Ascending aorta (tissue), 2 donors: ENCODE data around the gene ARHGAP31. TPM values are rescaled to one million over a fixed set of nuclear protein-coding genes. Genes with fewer than 3 reads are reported as not detected.

Experiments
- DNase-seq, 2 donors: peaks; one replicate each; pipeline ENCODE4 v3.0.0-alpha.2; 2019; ENCODE audit warnings: low spot score in 2 of 2
- H3K27ac ChIP-seq, 2 donors: fragments of 200-600 bp; sonication (generic); one replicate each; pipeline ENCODE4 v1.5.1; 2016 to 2017; ENCODE audit warnings: mild to moderate bottlenecking in 1 of 2
- H3K27me3 ChIP-seq: fragments of 200-600 bp; sonication (generic); one replicate; pipeline ENCODE4 v1.5.1; 2017
- H3K36me3 ChIP-seq, 2 donors: fragments of 200-600 bp; sonication (generic); one replicate each; pipeline ENCODE4 v1.5.1; 2016
- H3K4me1 ChIP-seq, 2 donors: fragments of 200-600 bp; sonication (generic); one replicate each; pipeline ENCODE4 v1.5.1; 2016 to 2017; ENCODE audit warnings: mild to moderate bottlenecking in 1 of 2
- H3K4me3 ChIP-seq, 2 donors: fragments of 200-600 bp; sonication (generic); one replicate each; pipeline ENCODE4 v1.5.1; 2016 to 2017; ENCODE audit warnings: mild to moderate bottlenecking in 1 of 2
- H3K9me3 ChIP-seq, 2 donors: fragments of 200-600 bp; sonication (generic); one replicate each; pipeline ENCODE4 v1.5.1; 2016
- CTCF ChIP-seq, 3 experiments: fragments of 200-600 bp in 2 of 3; fragments of 450-650 bp in 1 of 3; sonication (generic) in 2 of 3; IDR thresholded peaks; one replicate each; pipeline ENCODE4 v1.5.1; 2016 to 2019; ENCODE audit warnings: antibody characterized with exemption in 3 of 3, mild to moderate bottlenecking in 1 of 3, moderate library complexity in 1 of 3
- intact Hi-C: fragments of 100-400 bp; cut with DNase I; formaldehyde crosslinking; loops from one replicate; pipeline ENCODE4 v1.15.1; 2023
- total RNA-seq: library from RNA; depleted of rRNA; stranded (reverse); fragments of >200 nt; gene quantifications from one replicate; pipeline ENCODE4 v1.1.0, GENCODE V29; 2016

Gene ARHGAP31
- total RNA-seq, 1 donor from 2014 or later, result 31.4 TPM

- H3K27ac ChIP-seq, result peak overlapping the region; percentile 62 to 66
- intact Hi-C loops, result loop anchor here (5.0 to 10.0 kb wide), 3 partner anchors 46 to 188 kb away; partner anchors contain the start of gene POGLUT1
- peaks cover 0 to 2% of the 10 kb centered on the region in 2 donors for H3K4me1 ChIP-seq
These were observed 15.1 kb upstream of the ARHGAP31 start for GRCh38 chr3:119279101-119279554.

GRCh38 chr3:119279584-119280243, 14.5 kb upstream of the ARHGAP31 start:
- no peak for DNase-seq
- Histone ChIP-seq H3K4me1 (peaks cover 0 to 2% of the 10 kb centered on the region in 2 donors), H3K9me3 (no peaks in the 10 kb centered on the region), H3K36me3 (no peaks in the 10 kb centered on the region), H3K27ac (peak overlapping the region; percentile 62 to 66), H3K27me3 (no peaks in the 10 kb centered on the region), H3K4me3 (no peak overlapping the region)
- intact Hi-C loops, result loop anchor here (5.0 to 10.0 kb wide), 3 partner anchors 45 to 188 kb away; partner anchors contain the start of gene POGLUT1
- TF ChIP-seq CTCF (IDR thresholded peaks at IDR 0.05), result no peak

More at GRCh38 chr3:119279101-119279554, 15.1 kb upstream of the ARHGAP31 start:
- Histone ChIP-seq H3K27me3 (no peaks in the 10 kb centered on the region), H3K36me3 (no peaks in the 10 kb centered on the region), H3K4me3 (no peak overlapping the region), H3K9me3 (no peaks in the 10 kb centered on the region)
- no peak for DNase-seq
- no peak for TF ChIP-seq CTCF (IDR thresholded peaks at IDR 0.05)

GRCh38 chr3:119288669-119289403, 5.3 kb upstream of the ARHGAP31 start:
- no peak for DNase-seq
- intact Hi-C loops, result no loop called here

GRCh38 chr3:119289404-119289770, 4.8 kb upstream of the ARHGAP31 start:
- Histone ChIP-seq H3K4me1 (peaks cover 0 to 4% of the 10 kb centered on the region in 2 donors), H3K27me3 (no peaks in the 10 kb centered on the region), H3K36me3 (no peaks in the 10 kb centered on the region), H3K9me3 (no peaks in the 10 kb centered on the region), H3K27ac (no peak overlapping the region), H3K4me3 (no peak overlapping the region)
- no peak for TF ChIP-seq CTCF (IDR thresholded peaks at IDR 0.05)
- intact Hi-C loops, result no loop called here
- DNase-seq, result no peak

More at GRCh38 chr3:119288669-119289403, 5.3 kb upstream of the ARHGAP31 start:
- H3K4me1 ChIP-seq, result peaks cover 0 to 4% of the 10 kb centered on the region in 2 donors
- H3K27me3 ChIP-seq, result no peaks in the 10 kb centered on the region
- no peaks in the 10 kb centered on the region for H3K36me3 ChIP-seq
- no peak for TF ChIP-seq CTCF (IDR thresholded peaks at IDR 0.05)
- H3K4me3 ChIP-seq, result no peak overlapping the region
- H3K27ac ChIP-seq, result no peak overlapping the region
- H3K9me3 ChIP-seq, result no peaks in the 10 kb centered on the region

GRCh38 chr3:119290613-119291012, 3.6 kb upstream of the ARHGAP31 start:
- no peak for TF ChIP-seq CTCF (IDR thresholded peaks at IDR 0.05)
- intact Hi-C loops, result no loop called here

More at GRCh38 chr3:119290613-119291012, 3.6 kb upstream of the ARHGAP31 start:
- H3K36me3 ChIP-seq, result no peaks in the 10 kb centered on the region
- no peak overlapping the region for H3K27ac ChIP-seq
- H3K4me1 ChIP-seq, result peaks cover 0 to 4% of the 10 kb centered on the region in 2 donors
- no peak overlapping the region for H3K4me3 ChIP-seq
- no peaks in the 10 kb centered on the region for H3K9me3 ChIP-seq
- H3K27me3 ChIP-seq, result no peaks in the 10 kb centered on the region
- no peak for DNase-seq
